ENCODE measurements around the gene KRTAP4-11. TPM values are rescaled to one million over a fixed set of nuclear protein-coding genes. Genes with fewer than 3 reads are reported as not detected.
"Not testable (repeated sequence)": the region's sequence is repeated elsewhere in the genome, so short reads cannot be mapped to it uniquely, and the experiment has no call there.

Gene KRTAP4-11
- total and polyA plus RNA-seq, 7 experiments from 2014 or later = not detected

GRCh38 chr17:41098481-41098880, 19.7 kb downstream of the KRTAP4-11 start:
- Histone ChIP-seq H3K4me3 (ENCODE audit: low read length) (no peak overlapping the region), H3K4me1 (ENCODE audit: control insufficient read depth in 2 of 2, insufficient read depth in 2 of 2, low read length in 2 of 2) (no peaks in the 10 kb centered on the region), H3K36me3 (ENCODE audit: control insufficient read depth in 2 of 3, insufficient read depth in 3 of 3, low read length in 3 of 3) (no peaks in the 10 kb centered on the region), H3K9me3 (ENCODE audit: control insufficient read depth in 2 of 3, low read length in 3 of 3) (no peaks in the 10 kb centered on the region), H3K27me3 (ENCODE audit: control insufficient read depth in 2 of 2, insufficient read depth in 2 of 2, low read length in 2 of 2) (no peaks in the 10 kb centered on the region), H3K27ac (ENCODE audit: low read depth, low read length) (no peak overlapping the region)
- Mint-ChIP-seq H3K27ac (no peak overlapping the region), H3K9me3 (peaks cover 0 to 3% (median 0%) of the 10 kb centered on the region in 11 donors), H3K36me3 (peaks cover 0 to 5% (median 0%) of the 10 kb centered on the region in 5 donors), H3K27me3 (peaks cover 10 to 15% (median 11%) of the 10 kb centered on the region in 5 donors), H3K4me3 (no peak overlapping the region), H3K4me1 (peaks cover 0 to 27% (median 15%) of the 10 kb centered on the region in 7 donors)
- ATAC-seq = no peak
- intact Hi-C loops (cut with micrococcal nuclease) = no loop called here
- CTCF ChIA-PET = interaction anchor here (0.7 kb wide), 1 partner anchor 95 kb away, joined by 4 read pairs; no protein-coding TSS in a partner anchor
- POLR2A ChIA-PET = no interaction called here
- DNase-seq = no peak

DNA sequence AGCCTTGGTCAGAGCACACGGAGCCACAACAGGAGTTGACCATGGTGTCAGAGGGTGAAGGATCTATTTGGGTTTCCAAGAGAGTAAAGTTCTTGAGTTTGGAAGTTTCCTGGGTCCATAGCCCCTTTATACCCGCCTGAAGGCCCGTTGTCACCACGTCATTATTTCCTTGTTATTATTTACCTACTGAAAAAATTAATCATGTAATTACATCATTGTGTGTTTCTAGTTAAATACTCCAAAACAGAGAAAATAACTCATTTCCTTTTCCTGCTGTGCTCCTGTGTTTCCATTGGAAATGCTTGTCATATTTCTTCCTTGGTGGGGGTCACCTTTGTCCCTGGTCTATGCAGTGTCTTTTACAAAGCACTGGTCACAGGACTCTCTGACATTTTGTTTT, 20.1 kb downstream of the KRTAP4-11 start, which contains the start of gene KRTAP4-8:
KRTAP4-8 (minus strand) TSS at position 101 of the 400 bp plus-strand sequence; CDS start at position 43, 58 bp downstream.
- Mint-ChIP-seq H3K27ac (no peak within 1 kb of the TSS), H3K4me1 (peaks cover 0 to 26% (median 15%) of the 10 kb centered on the region in 7 donors), H3K4me3 (no peak within 1 kb of the TSS), H3K9me3 (peaks cover 0 to 4% (median 0%) of the 10 kb centered on the region in 11 donors), H3K27me3 (peaks cover 10 to 15% (median 11%) of the 10 kb centered on the region in 5 donors), H3K36me3 (peaks cover 0 to 5% (median 0%) of the 10 kb centered on the region in 5 donors)
- intact Hi-C loops (cut with micrococcal nuclease) = no loop called here
- no peaks in the 10 kb centered on the region for H3K36me3 ChIP-seq (ENCODE audit: control insufficient read depth in 2 of 3, insufficient read depth in 3 of 3, low read length in 3 of 3)
- H3K9me3 ChIP-seq (ENCODE audit: control insufficient read depth in 2 of 3, low read length in 3 of 3) = no peaks in the 10 kb centered on the region
- no peak within 1 kb of the TSS for H3K27ac ChIP-seq (ENCODE audit: low read depth, low read length)
- ChIA-PET POLR2A (no interaction called here), CTCF (no interaction called here)
- H3K4me1 ChIP-seq (ENCODE audit: control insufficient read depth in 2 of 2, insufficient read depth in 2 of 2, low read length in 2 of 2) = no peaks in the 10 kb centered on the region
- no peak within 1 kb of the TSS for H3K4me3 ChIP-seq (ENCODE audit: low read length)
- ATAC-seq = no peak
- H3K27me3 ChIP-seq (ENCODE audit: control insufficient read depth in 2 of 2, insufficient read depth in 2 of 2, low read length in 2 of 2) = no peaks in the 10 kb centered on the region
- no peak for DNase-seq

- Histone ChIP-seq H3K4me3 (ENCODE audit: low read length) (no peak overlapping the region), H3K4me1 (ENCODE audit: control insufficient read depth in 2 of 2, insufficient read depth in 2 of 2, low read length in 2 of 2) (no peaks in the 10 kb centered on the region), H3K27ac (ENCODE audit: low read depth, low read length) (no peak overlapping the region), H3K36me3 (ENCODE audit: control insufficient read depth in 2 of 3, insufficient read depth in 3 of 3, low read length in 3 of 3) (no peaks in the 10 kb centered on the region), H3K27me3 (ENCODE audit: control insufficient read depth in 2 of 2, insufficient read depth in 2 of 2, low read length in 2 of 2) (no peaks in the 10 kb centered on the region), H3K9me3 (ENCODE audit: control insufficient read depth in 2 of 3, low read length in 3 of 3) (no peaks in the 10 kb centered on the region)
- Mint-ChIP-seq H3K36me3 (peaks cover 0 to 5% (median 0%) of the 10 kb centered on the region in 5 donors), H3K4me1 (peaks cover 0 to 20% (median 15%) of the 10 kb centered on the region in 7 donors), H3K9me3 (peaks cover 0 to 8% (median 0%) of the 10 kb centered on the region in 11 donors), H3K27me3 (peaks cover 10 to 15% (median 11%) of the 10 kb centered on the region in 5 donors), H3K4me3 (no peak overlapping the region), H3K27ac (no peak overlapping the region)
- POLR2A ChIA-PET = no interaction called here
- CTCF ChIA-PET = interaction anchor here (0.6 kb wide), 1 partner anchor 94 kb away, joined by 6 read pairs; no protein-coding TSS in a partner anchor
- DNase-seq = no peak
- no peak for ATAC-seq
- intact Hi-C loops (cut with micrococcal nuclease) = no loop called here
These were observed 22.1 kb downstream of the KRTAP4-11 start for GRCh38 chr17:41096055-41096454.

- DNase-seq; H3K4me1 ChIP-seq (ENCODE audit: control insufficient read depth in 2 of 2, insufficient read depth in 2 of 2, low read length in 2 of 2); intact Hi-C loops (cut with micrococcal nuclease); H3K4me3 ChIP-seq (ENCODE audit: low read length); H3K27me3 ChIP-seq (ENCODE audit: control insufficient read depth in 2 of 2, insufficient read depth in 2 of 2, low read length in 2 of 2); H3K4me1 Mint-ChIP-seq; H3K4me3 Mint-ChIP-seq; H3K9me3 Mint-ChIP-seq; H3K27ac Mint-ChIP-seq; POLR2A ChIA-PET; H3K36me3 Mint-ChIP-seq; H3K36me3 ChIP-seq (ENCODE audit: control insufficient read depth in 2 of 3, insufficient read depth in 3 of 3, low read length in 3 of 3); H3K27ac ChIP-seq (ENCODE audit: low read depth, low read length); H3K9me3 ChIP-seq (ENCODE audit: control insufficient read depth in 2 of 3, low read length in 3 of 3); CTCF ChIA-PET; ATAC-seq: not testable (repeated sequence)
- peaks cover 0 to 16% (median 6%) of the 10 kb centered on the region in 5 donors for H3K27me3 Mint-ChIP-seq
These were observed 29.3 kb downstream of the KRTAP4-11 start for GRCh38 chr17:41088760-41089352.

DNA sequence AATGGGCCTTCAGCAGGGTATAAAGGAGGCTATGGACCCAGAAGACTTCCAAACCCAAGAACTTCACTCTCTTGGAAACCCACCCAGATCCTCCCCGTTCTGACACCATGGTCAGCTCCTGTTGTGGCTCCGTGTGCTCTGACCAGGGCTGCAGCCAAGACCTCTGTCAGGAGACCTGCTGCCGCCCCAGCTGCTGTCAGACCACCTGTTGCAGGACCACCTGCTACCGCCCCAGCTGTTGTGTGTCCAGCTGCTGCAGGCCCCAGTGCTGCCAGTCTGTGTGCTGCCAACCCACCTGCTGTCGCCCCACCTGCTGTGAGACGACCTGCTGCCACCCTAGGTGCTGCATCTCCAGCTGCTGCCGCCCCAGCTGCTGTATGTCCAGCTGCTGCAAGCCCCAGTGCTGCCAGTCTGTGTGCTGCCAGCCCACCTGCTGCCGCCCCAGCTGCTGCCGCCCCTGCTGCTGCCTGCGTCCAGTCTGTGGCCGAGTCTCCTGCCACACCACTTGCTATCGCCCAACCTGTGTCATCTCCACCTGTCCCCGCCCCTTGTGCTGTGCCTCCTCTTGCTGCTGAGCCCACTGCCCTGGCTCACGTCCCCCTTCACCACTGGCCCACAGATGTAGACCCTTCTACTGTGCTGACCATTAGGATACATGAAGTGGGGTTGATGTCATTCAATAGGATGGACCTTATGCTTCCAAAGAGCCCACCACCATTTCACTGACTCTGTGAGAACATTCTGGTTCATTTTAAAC, 33.9 kb downstream of the KRTAP4-11 start, which contains the start of gene KRTAP4-7:
KRTAP4-7 (plus strand) TSS at position 51 of the 757 bp plus-strand sequence; CDS start at position 108, 57 bp downstream.
- H3K36me3 Mint-ChIP-seq; H3K27me3 ChIP-seq (ENCODE audit: control insufficient read depth in 2 of 2, insufficient read depth in 2 of 2, low read length in 2 of 2); H3K27ac ChIP-seq (ENCODE audit: low read depth, low read length); H3K4me1 Mint-ChIP-seq; H3K9me3 Mint-ChIP-seq; DNase-seq; H3K36me3 ChIP-seq (ENCODE audit: control insufficient read depth in 2 of 3, insufficient read depth in 3 of 3, low read length in 3 of 3); H3K27ac Mint-ChIP-seq; POLR2A ChIA-PET; H3K4me1 ChIP-seq (ENCODE audit: control insufficient read depth in 2 of 2, insufficient read depth in 2 of 2, low read length in 2 of 2); H3K9me3 ChIP-seq (ENCODE audit: control insufficient read depth in 2 of 3, low read length in 3 of 3); intact Hi-C loops (cut with micrococcal nuclease); H3K4me3 ChIP-seq (ENCODE audit: low read length); H3K4me3 Mint-ChIP-seq; CTCF ChIA-PET; H3K27me3 Mint-ChIP-seq; ATAC-seq: not testable (repeated sequence)

DNA sequence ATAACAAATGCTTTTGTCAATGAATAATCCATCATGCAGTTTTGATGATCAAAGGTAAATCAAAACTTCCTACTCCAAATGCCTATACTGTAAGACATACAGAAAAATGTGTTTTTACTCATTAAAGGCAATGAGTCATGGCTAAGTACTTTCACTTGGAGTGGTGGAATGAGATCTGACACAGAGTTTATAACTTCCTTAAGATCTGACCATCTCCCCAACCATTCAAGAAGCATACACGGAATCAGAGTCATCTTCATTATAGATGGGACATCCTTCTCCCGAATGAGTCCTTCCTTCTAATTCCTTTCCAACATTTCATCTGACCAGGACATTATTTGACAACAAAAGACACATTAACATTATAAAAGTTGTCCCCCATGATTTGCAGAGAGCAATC, 34.7 kb downstream of the KRTAP4-11 start:
- intact Hi-C loops (cut with micrococcal nuclease); H3K36me3 ChIP-seq (ENCODE audit: control insufficient read depth in 2 of 3, insufficient read depth in 3 of 3, low read length in 3 of 3); H3K27me3 Mint-ChIP-seq; CTCF ChIA-PET; H3K4me3 ChIP-seq (ENCODE audit: low read length); POLR2A ChIA-PET; H3K9me3 ChIP-seq (ENCODE audit: control insufficient read depth in 2 of 3, low read length in 3 of 3); H3K27me3 ChIP-seq (ENCODE audit: control insufficient read depth in 2 of 2, insufficient read depth in 2 of 2, low read length in 2 of 2); H3K9me3 Mint-ChIP-seq; H3K27ac ChIP-seq (ENCODE audit: low read depth, low read length); H3K27ac Mint-ChIP-seq; DNase-seq; H3K4me1 Mint-ChIP-seq; ATAC-seq; H3K4me3 Mint-ChIP-seq; H3K4me1 ChIP-seq (ENCODE audit: control insufficient read depth in 2 of 2, insufficient read depth in 2 of 2, low read length in 2 of 2); H3K36me3 Mint-ChIP-seq: not testable (repeated sequence)

Measured in naive thymus-derived CD4-positive, alpha-beta T cell (primary cell).